ES-I3 (cell line): Measurements from ENCODE around the gene PSMD8.
"Not testable (repeated sequence)": the region's sequence is repeated elsewhere in the genome, so short reads cannot be mapped to it uniquely, and the experiment has no call there.

Source experiments
- H3K36me3 ChIP-seq: 2 replicates; pipeline ENCODE4 v1.6.1; 2013; ENCODE audit warnings: mild to moderate bottlenecking, low read length, control low read depth, moderate library complexity; ENCODE audit not compliant: insufficient read depth
- H3K4me1 ChIP-seq: 2 replicates; pipeline ENCODE4 v1.6.1; 2013; ENCODE audit warnings: mild to moderate bottlenecking, control low read depth, low read length; ENCODE audit not compliant: insufficient read depth
- H3K9ac ChIP-seq: 2 replicates; pipeline ENCODE4 v1.6.1; 2013; ENCODE audit warnings: low read depth, mild to moderate bottlenecking, low read length, moderate library complexity
- H3K9me3 ChIP-seq: 2 replicates; pipeline ENCODE4 v1.6.1; 2013; ENCODE audit warnings: mild to moderate bottlenecking, low read length, moderate library complexity; ENCODE audit not compliant: control insufficient read depth, insufficient read depth

The PSMD8 gene

DNA sequence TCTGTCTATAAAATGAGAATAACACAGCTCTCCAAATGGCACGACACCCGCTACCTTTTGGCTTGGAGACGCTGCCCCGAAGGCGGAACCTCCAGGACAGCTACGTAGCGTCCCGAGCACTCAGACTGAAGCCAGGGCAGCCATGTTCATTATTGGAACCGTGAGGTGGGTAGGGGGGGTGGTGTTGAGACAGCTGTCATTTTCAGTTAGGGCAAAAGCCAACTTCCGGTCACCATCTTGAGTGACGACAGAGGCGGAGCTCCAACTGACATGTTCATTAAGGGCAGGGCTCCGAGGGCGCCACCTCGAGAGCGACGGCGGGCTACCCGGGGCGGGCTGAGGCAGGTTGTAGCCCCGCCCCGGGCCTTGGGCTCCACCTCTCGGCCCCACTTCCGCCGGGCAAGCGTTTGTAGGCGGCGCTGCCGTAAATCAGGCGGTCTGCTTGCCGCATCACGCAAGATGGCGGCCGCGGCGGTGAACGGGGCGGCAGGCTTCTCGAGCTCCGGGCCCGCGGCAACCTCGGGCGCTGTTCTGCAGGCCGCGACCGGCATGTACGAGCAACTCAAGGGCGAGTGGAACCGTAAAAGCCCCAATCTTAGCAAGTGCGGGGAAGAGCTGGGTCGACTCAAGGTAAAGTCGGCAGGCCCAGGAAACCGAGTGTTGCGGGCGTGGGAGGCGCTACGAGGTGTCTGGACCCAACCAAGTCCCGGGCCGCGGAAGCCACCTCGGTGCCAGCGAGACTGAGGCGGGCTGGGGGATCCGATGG lies at the start of gene PSMD8:
TSS of gene PSMD8 (plus strand) at position 240 of the 766 bp plus-strand sequence. CDS start at position 271, 31 bp downstream.
- peaks cover 7% of the 10 kb centered on the region for H3K4me1 ChIP-seq
- no peaks in the 10 kb centered on the region for H3K9me3 ChIP-seq
- peaks cover 4% of the 10 kb centered on the region; the same call in 1 of the 2 replicates for H3K36me3 ChIP-seq
- peak within 1 kb of the TSS; percentile 85 for H3K9ac ChIP-seq

DNA sequence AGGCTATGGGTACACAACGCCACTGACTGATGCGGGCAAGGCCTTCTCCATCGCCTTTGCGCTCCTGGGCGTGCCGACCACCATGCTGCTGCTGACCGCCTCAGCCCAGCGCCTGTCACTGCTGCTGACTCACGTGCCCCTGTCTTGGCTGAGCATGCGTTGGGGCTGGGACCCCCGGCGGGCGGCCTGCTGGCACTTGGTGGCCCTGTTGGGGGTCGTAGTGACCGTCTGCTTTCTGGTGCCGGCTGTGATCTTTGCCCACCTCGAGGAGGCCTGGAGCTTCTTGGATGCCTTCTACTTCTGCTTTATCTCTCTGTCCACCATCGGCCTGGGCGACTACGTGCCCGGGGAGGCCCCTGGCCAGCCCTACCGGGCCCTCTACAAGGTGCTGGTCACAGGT lies 47.8 kb upstream of the PSMD8 start:
- Histone ChIP-seq H3K36me3 (0 out of 2 replicates have a peak, but pooled peaks cover 4% of the 10 kb centered on the region), H3K4me1 (no peaks in the 10 kb centered on the region), H3K9ac (no peak overlapping the region), H3K9me3 (no peaks in the 10 kb centered on the region)

DNA sequence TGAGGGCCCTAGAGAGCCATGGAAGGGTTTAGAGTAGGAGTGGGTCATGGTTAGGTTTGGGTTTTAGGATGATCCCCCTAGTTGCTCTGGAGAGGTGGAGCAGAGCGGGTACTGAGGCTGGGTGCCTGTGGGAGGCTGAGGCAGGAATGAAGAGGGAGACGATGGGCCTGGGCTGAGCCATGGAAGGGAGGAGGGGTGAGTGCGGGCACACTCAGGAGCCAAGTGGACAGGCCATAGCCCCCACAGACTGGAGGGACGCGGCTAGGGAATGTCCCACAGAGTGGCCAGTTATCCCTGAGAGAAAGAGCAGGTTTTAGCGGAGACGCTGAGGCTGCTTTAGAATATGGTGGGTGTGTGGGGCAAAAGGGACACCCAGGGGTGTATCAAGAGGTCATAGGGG lies 44.7 kb upstream of the PSMD8 start:
- no peaks in the 10 kb centered on the region for H3K4me1 ChIP-seq
- H3K9ac ChIP-seq: no peak overlapping the region
- H3K36me3 ChIP-seq: 0 out of 2 replicates have a peak, but pooled peaks cover 4% of the 10 kb centered on the region
- no peaks in the 10 kb centered on the region for H3K9me3 ChIP-seq

DNA sequence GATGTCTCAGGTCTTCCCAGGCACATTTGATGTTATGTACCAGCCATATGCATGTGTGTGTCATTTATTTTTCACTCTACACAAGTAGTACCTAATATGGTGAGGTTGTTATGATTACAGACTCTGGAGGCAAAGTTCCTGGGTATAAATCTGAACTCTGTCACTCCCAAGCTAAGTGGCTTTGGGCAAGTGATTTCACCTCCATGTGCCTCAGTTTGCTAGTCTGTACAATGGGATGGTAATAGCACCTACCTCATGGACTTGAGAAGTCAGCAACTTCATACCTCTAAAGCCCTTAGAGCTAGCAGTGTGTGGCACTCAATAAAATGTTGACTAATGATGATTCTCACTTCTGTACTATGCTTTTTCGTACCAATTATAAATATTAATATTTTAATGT lies 42.6 kb upstream of the PSMD8 start:
- Histone ChIP-seq H3K9ac (no peak overlapping the region), H3K4me1 (0 out of 2 replicates have a peak, but pooled peaks cover 3% of the 10 kb centered on the region), H3K9me3 (no peaks in the 10 kb centered on the region), H3K36me3 (0 out of 2 replicates have a peak, but pooled peaks cover 4% of the 10 kb centered on the region)

DNA sequence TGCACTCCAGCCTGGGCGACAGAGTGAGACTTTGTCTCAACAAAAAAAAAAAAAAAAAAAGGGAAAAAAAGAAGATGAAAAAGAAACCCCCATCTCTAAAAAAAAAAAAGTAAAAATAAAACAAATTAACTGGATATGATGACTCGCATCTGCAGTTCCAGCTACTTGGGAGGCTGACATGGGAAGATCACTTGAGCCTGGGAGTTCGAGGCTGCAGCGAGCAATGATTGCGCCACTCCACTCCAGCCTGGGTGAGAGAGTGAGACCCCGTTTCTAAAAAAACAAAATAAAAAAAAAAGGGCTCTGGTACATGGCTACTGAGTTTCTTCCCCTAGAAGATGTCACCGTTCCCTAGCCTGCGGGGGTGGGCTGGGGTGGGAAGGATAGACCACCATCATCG lies 41.1 kb upstream of the PSMD8 start:
- Histone ChIP-seq H3K4me1 (0 out of 2 replicates have a peak, but pooled peaks cover 3% of the 10 kb centered on the region), H3K9ac (no peak overlapping the region), H3K36me3 (no peaks in the 10 kb centered on the region), H3K9me3 (no peaks in the 10 kb centered on the region)

DNA sequence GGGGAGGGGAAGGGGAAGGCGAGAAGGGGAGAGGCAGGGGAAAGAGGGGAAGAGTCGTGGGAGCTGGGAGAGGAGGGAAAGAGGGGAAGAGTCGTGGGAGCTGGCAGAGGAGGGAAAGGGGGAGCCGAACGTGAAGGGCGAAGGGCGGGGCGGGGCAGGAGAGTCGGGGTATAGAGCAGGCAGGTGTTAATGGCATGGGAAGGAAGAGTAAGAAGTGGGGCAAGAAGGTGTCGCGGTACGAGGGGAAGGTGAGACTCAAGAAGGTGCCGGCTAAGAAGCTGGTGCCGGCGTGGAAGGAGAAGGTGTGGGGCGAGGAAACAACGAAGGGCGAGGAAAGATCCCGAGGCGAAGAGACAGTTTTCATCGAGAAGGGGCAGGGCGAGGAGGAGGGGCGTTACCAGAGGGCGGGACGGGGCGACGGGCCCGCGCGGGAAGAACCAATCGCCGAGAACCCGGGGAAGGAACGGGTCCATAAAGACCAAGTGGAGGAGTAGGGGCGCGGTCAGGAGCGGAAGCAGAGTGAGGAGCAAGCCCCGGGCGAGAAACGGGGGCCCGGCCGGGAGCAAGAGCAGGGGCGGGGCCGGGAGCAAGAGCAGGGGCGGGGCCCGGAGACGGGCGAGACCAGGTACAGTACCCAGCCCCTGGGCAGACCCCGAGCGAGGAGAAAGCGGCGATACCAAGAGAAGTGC lies 38.3 kb upstream of the PSMD8 start:
- Histone ChIP-seq H3K4me1 (peaks cover 3% of the 10 kb centered on the region; the same call in 1 of the 2 replicates), H3K36me3 (no peaks in the 10 kb centered on the region), H3K9ac (peak overlapping the region; percentile 98), H3K9me3 (no peaks in the 10 kb centered on the region)

DNA sequence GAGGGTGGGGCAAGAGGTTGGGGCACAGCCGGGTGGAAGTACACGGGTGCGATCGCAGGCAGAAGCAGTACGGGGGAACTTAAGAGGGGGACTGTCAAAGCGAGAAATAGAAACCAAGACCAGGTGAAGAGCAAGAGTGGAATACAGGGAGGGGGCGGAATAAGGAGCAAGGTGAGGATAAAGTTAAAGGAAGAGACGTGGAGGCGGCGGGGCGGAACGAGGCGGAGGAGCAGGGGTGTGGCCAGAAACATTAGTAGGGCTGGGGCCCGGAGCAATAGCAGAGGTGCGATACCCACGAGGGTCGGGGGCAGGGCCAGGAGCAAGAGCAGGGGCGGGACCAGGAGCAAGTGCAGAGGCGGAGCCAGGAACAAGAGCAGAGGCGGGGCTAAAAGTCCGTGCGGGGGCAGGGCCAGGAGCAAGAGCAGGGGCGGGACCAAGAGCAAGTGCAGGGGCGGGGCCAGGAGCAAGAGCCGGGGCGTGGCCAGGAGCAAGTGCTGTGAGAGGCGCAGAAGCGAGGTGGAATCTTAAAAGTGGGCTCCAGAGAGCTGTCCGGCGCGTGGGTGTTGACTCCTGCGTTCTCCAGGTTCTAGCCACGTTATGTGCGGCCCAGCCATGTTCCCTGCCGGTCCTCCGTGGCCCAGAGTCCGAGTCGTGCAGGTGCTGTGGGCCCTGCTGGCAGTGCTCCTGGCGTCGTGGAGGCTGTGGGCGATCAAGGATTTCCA lies 37.6 kb upstream of the PSMD8 start:
- peaks cover 3% of the 10 kb centered on the region; the same call in 1 of the 2 replicates for H3K4me1 ChIP-seq
- peak overlapping the region; percentile 98 for H3K9ac ChIP-seq
- no peaks in the 10 kb centered on the region for H3K36me3 ChIP-seq
- H3K9me3 ChIP-seq: no peaks in the 10 kb centered on the region

DNA sequence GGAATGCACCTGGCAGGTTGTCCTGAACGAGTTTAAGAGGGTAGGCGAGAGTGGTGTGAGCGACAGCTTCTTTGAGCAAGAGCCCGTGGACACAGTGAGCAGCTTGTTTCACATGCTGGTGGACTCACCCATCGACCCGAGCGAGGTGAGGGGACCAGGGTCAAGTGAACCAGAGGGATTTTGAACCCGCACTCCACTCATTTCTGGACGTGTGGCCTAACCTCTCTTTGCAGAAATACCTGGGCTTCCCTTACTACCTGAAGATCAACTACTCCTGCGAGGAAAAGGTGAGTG lies 37.1 kb upstream of the PSMD8 start:
- no peaks in the 10 kb centered on the region for H3K36me3 ChIP-seq
- H3K9me3 ChIP-seq: no peaks in the 10 kb centered on the region
- H3K4me1 ChIP-seq: peaks cover 3% of the 10 kb centered on the region; the same call in 1 of the 2 replicates
- peak overlapping the region; percentile 98; the same call in 1 of the 2 replicates for H3K9ac ChIP-seq

DNA sequence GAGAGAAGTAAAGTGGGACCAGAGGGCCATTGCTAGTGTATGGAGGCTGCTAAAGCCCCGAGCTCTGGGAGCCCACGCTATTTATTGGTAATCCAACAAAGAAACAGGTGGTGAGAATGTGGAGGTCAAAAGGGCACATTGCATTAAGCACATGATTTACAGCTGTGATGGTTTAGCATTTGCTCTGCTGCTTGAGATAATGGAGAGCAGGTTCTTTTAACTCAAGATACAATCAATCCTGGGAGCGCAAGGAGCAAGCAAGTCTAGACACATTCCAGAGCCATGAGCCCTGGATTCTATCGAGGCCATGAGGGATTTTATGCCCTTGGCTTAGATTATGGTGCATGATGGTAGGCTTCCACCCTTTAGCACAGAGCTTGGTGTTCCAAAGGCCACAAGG lies 35.4 kb upstream of the PSMD8 start:
- not testable (repeated sequence) for H3K9me3 ChIP-seq, H3K9ac ChIP-seq, H3K4me1 ChIP-seq, H3K36me3 ChIP-seq

DNA sequence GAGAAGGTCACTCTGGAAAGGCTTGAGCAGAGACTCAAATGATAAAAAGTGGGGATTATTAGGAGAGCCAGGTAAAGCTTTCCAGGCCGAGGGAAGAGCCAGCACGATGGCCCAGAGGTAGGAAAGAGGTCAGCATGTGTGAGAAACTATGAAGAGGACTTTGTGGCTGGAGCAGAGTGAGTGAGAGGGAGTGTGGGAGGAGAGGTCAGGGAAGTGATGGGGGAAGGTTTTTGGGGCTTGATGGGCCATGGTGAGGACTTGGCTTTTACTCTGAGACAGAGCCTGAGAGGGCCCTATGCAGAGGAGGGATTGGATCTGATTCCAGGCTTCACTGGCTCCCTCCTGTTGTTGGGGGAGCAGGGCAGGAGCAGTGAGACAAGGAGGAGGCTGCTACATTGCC lies 33.4 kb upstream of the PSMD8 start:
- H3K9ac ChIP-seq: no peak overlapping the region
- no peaks in the 10 kb centered on the region for H3K9me3 ChIP-seq
- H3K36me3 ChIP-seq: no peaks in the 10 kb centered on the region
- peaks cover 7% of the 10 kb centered on the region; the same call in 1 of the 2 replicates for H3K4me1 ChIP-seq

DNA sequence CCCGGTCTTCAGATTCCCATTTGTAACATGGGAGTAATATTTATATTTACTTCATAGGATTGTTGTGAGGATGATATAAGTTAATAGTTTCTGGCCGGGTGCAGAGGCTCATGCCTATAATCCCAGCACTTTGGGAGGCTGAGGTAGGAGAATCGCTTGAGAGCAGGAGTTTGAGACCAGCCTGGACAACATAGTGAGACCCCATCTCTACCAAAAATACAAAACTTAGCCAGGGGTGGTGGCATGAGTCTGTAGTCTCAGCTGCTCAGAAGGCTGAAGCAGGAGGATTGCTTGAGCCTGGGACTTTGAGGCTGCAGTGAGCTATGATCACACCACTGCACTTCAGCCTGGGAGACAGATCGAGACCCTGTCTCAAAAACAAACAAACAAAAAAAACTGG lies 27.5 kb upstream of the PSMD8 start:
- no peaks in the 10 kb centered on the region for H3K9me3 ChIP-seq
- no peaks in the 10 kb centered on the region for H3K36me3 ChIP-seq
- no peak overlapping the region for H3K9ac ChIP-seq
- H3K4me1 ChIP-seq: peaks cover 7% of the 10 kb centered on the region; the same call in 1 of the 2 replicates

DNA sequence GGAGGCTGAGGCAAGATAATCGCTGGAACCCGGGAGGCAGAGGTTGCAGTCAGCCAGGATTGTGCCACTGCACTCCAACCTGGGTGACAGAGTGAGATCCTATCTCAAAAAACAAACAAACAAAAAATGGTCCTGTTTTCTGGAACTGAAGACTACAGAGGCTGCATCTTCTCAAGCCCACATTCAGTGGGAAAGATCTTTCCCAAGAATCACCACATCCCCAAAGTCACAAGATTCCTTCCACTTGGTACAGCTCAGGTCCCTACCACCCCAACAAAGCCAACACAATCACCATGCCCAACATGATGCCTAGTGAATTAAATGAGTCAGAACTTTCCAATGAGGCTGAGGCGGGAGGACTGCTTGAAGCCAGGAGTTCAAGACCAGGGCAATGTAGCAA lies 23.5 kb upstream of the PSMD8 start:
- H3K9ac ChIP-seq: no peak overlapping the region
- no peaks in the 10 kb centered on the region for H3K36me3 ChIP-seq
- H3K4me1 ChIP-seq: no peaks in the 10 kb centered on the region
- no peaks in the 10 kb centered on the region for H3K9me3 ChIP-seq

DNA sequence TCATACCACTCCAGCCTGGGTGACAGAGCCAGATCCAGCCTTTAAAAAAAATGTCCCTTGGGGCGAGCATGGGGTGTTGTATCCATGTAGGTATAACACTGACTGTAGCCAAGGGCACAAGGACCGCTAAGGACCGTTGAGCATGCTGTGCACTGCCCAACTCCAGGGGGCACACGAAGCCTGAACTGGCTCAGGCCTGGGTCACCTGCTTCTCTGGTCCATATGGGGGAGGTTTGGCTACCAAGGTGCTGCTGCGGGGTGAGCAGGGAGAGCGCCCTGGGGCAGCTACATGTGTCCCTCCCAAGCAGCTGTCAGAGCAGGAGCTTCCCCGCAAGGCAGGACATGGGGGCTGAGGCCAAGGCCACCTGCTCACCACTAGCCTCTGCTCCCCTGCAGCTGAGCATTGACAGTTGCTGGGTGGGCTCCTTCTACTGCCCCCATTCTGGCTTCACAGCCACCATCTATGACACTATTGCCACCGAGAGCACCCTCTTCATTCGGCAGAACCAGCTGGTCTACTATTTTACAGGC lies 22.4 kb upstream of the PSMD8 start:
- Histone ChIP-seq H3K9ac (no peak overlapping the region), H3K9me3 (no peaks in the 10 kb centered on the region), H3K4me1 (peaks cover 5% of the 10 kb centered on the region; the same call in 1 of the 2 replicates), H3K36me3 (no peaks in the 10 kb centered on the region)

DNA sequence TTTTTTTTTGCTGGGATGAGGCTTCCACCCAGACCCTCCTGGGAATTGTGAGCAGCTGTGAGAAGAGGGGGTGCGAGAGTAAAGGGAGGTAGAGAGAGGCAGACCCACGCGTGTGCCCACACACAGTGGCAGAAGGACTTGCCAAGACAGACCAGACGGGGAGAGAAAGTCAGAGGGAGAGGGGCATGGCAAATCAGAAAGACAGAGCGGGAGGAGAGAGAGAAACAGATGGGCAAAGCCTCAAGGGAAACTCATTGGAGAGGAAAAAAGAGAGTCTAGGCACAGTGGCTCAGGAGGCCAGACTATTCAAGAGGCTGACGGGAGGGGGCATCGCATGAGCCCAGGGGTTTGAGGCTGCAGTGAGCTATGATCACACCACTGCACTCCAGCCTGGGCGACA lies 21.8 kb upstream of the PSMD8 start:
- Histone ChIP-seq H3K4me1 (peaks cover 5% of the 10 kb centered on the region; the same call in 1 of the 2 replicates), H3K9ac (no peak overlapping the region), H3K9me3 (no peaks in the 10 kb centered on the region), H3K36me3 (no peaks in the 10 kb centered on the region)
